ENCODE results near the gene POC1A.

POC1A gene

GRCh38 chr3:52119826-52120225 is 34.4 kb downstream of the POC1A start (continued):
- TF ChIP-seq, protein P1, sequence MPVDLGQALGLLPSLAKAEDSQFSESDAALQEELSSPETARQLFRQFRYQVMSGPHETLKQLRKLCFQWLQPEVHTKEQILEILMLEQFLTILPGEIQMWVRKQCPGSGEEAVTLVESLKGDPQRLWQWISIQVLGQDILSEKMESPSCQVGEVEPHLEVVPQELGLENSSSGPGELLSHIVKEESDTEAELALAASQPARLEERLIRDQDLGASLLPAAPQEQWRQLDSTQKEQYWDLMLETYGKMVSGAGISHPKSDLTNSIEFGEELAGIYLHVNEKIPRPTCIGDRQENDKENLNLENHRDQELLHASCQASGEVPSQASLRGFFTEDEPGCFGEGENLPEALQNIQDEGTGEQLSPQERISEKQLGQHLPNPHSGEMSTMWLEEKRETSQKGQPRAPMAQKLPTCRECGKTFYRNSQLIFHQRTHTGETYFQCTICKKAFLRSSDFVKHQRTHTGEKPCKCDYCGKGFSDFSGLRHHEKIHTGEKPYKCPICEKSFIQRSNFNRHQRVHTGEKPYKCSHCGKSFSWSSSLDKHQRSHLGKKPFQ (tag by site-specific recombination; IDR thresholded peaks at IDR 0.05): no peak
- no peak for TF ChIP-seq ZNF366 (tag by site-specific recombination; conservative IDR thresholded peaks at IDR 0.05)
- TF ChIP-seq ZNF501 (tag by site-specific recombination; IDR thresholded peaks at IDR 0.05): no peak
- TF ChIP-seq ZNF138 (tag by site-specific recombination; IDR thresholded peaks at IDR 0.05; ENCODE audit: borderline replicate concordance): no peak
- no peak for TF ChIP-seq ZBTB21 (tag by site-specific recombination; IDR thresholded peaks at IDR 0.05)
- TF ChIP-seq ZNF837 (tag by site-specific recombination; IDR thresholded peaks at IDR 0.05): no peak
- TF ChIP-seq ZNF311 (tag by site-specific recombination; IDR thresholded peaks at IDR 0.05; ENCODE audit: borderline replicate concordance): no peak
- TF ChIP-seq ZNF449 (tag by site-specific recombination; IDR thresholded peaks at IDR 0.05): no peak
- TF ChIP-seq ZNF184 (tag by site-specific recombination; IDR thresholded peaks at IDR 0.05): no peak

- Histone ChIP-seq H3K4me1 (ENCODE audit: control insufficient read depth, insufficient read depth, low read length) (no peaks in the 10 kb centered on the region), H3K36me3 (ENCODE audit: control insufficient read depth in 2 of 2, insufficient read depth in 1 of 2, low read length in 2 of 2) (peaks cover 0 to 67% of the 10 kb centered on the region in 2 experiments; a peak in 1 of 3 replicates), H3K9me3 (ENCODE audit: control insufficient read depth, insufficient read depth, low read depth, low read length) (no peaks in the 10 kb centered on the region), H3K27ac (ENCODE audit: extremely low read depth, low read depth, low read length) (no peak overlapping the region), H3K4me3 (ENCODE audit: low read depth, low read length) (no peak overlapping the region)
- CTCF ChIA-PET: interaction anchor here (0.6 to 5.0 kb wide), 5 partner anchors 20 to 328 kb away, joined by 3 to 62 read pairs (median 4); partner anchors contain the start of gene DUSP7
- POLR2A ChIA-PET: no interaction called here
- TF ChIP-seq WT1 (tag by site-specific recombination; IDR thresholded peaks at IDR 0.05) (no peak), ZFHX2 (tag by site-specific recombination; conservative IDR thresholded peaks at IDR 0.05) (peak; percentile 32), BCL11B (tag by site-specific recombination; IDR thresholded peaks at IDR 0.05; ENCODE audit: low read depth) (no peak), ZNF248 (tag by site-specific recombination; IDR thresholded peaks at IDR 0.05) (no peak), HOXC10 (CRISPR knock-in tag; IDR thresholded peaks at IDR 0.05) (no peak), ZNF311 (tag by site-specific recombination; IDR thresholded peaks at IDR 0.05; ENCODE audit: borderline replicate concordance) (no peak), ZNF449 (tag by site-specific recombination; IDR thresholded peaks at IDR 0.05) (no peak), PRDM2 (tag by site-specific recombination; IDR thresholded peaks at IDR 0.05; ENCODE audit: borderline replicate concordance) (no peak), IKZF3 (tag by site-specific recombination; IDR thresholded peaks at IDR 0.05) (no peak), ZNF341 (tag by site-specific recombination; IDR thresholded peaks at IDR 0.05; ENCODE audit: low read depth) (peak; percentile 56), ZNF391 (tag by site-specific recombination; IDR thresholded peaks at IDR 0.05; ENCODE audit: borderline replicate concordance, low read depth) (no peak), ZNF843 (tag by site-specific recombination; IDR thresholded peaks at IDR 0.05) (no peak), EGR2 (tag by site-specific recombination; IDR thresholded peaks at IDR 0.05; ENCODE audit: low read depth) (peak; percentile 78)
- TF ChIP-seq, protein P2, sequence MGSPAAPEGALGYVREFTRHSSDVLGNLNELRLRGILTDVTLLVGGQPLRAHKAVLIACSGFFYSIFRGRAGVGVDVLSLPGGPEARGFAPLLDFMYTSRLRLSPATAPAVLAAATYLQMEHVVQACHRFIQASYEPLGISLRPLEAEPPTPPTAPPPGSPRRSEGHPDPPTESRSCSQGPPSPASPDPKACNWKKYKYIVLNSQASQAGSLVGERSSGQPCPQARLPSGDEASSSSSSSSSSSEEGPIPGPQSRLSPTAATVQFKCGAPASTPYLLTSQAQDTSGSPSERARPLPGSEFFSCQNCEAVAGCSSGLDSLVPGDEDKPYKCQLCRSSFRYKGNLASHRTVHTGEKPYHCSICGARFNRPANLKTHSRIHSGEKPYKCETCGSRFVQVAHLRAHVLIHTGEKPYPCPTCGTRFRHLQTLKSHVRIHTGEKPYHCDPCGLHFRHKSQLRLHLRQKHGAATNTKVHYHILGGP (tag by site-specific recombination; IDR thresholded peaks at IDR 0.05): no peak
Observed at GRCh38 chr3:52119099-52119498, 35.1 kb downstream of the POC1A start.

All from HEK293 (cell line).